GM19025 (cell line): Measurements from ENCODE around the gene ABHD15.

Experiments used
- ATAC-seq: cut with Tn5 transposase; IDR thresholded peaks from one replicate; pipeline ENCODE4 v1.9.1; 2021; ENCODE audit warnings: mild to moderate bottlenecking, low read depth, moderate library complexity; ENCODE audit not compliant: unreplicated experiment

Gene ABHD15

DNA sequence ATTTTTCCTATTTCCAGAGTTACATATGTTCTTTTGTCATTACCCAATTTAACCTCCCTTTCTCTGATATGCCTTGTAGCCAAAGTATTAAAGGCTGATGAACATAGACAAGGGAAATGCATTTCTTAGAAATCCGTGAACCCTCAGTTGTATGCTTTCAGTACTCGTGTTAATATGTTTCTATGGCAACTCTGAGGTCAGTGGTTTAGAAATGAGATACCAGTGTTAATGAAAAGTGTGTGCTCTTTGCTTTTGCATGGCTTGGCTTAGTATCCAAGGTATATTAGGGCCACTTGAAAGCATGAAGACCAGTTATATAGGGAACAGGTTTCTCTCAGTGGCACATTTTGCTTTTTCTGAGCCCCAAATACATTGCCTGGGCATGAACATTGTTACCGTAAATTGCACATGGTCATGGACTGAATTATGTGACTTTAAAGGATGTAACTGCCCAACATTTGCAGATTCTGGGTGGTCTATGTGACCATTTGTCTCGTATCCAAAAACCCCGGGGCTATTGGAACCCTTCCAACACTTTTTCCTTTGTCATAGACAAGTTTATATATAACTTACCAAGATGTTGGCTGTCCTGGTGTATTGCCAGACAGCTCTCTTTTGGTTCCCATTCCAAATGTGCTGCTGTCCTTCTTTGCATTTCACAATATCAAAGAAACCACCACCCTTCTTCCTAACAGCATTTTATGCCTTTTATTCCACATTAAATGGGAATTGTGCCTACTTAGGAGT is 17.5 kb downstream of the ABHD15 start:
- ATAC-seq: no peak

DNA sequence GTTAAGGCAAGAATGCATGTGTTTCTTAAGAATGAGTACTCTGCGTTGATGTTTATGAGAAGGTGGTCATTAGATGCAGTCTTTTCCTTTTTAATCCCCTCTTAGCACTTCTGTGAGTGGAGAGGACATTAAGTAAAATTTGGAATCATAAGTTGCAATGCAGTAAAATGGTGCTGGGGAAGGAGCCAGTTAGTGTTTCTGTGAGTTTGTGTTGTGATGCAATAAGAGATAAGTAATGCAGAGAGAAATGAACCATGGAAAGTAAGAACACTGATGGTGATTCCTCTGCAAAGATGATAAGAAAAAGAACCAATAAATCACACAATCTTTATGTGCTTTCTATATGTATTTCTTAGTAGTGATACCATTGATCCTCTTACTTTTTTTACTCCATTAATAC is 20.0 kb downstream of the ABHD15 start:
- ATAC-seq: no peak

DNA sequence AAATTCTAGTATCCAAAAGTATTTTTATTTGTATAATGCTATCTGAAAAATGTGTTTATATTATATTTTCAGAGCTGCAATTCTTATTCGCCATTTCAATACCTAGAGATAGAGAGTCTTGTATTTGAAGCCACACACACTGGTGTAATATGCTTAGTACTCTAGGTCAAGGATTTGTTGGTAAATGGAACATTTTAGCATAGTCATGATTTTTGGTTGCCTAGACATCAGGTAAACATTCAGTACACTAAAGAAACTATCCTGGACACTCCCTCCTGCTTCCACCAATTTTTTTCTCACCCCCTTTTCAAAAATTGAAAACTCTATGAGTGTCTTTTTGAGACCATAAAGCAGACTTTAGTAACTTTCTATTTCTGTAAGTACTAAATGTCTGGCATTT is 20.8 kb downstream of the ABHD15 start:
- no peak for ATAC-seq

DNA sequence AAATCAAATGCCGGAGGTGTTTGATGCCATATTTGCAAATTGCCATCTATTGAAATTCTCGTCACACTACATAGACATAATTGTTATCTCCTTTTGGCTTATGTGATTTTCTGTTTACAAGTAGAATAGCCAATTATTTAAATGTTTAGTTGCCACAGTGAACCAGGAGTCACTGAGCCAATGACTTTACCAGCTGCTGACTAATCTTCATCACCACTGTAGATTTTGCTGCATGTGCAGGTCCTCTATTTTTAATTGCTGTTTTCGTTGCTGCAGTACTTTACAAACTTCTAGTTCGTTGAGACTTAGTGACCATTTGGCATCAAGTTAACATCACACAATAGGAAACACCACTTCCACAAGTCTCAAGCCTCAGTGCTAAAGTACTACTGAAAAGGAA is 22.8 kb downstream of the ABHD15 start:
- no peak for ATAC-seq

DNA sequence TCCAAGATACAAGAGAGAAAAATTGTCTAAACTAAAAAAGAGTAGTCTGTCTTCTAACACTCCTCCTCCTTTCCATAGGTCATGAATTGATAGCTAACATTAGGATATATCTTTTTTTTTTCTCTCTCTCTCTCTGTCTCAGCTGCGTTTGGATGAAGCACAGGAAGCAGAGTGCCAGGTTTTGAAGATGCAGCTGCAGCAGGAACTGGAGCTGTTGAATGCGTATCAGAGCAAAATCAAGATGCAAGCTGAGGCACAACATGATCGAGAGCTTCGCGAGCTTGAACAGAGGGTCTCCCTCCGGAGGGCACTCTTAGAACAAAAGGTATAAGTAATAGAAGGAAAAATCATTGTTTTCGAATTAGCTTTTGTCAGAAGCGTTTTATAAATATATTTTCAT is 32.9 kb downstream of the ABHD15 start:
- ATAC-seq: no peak

DNA sequence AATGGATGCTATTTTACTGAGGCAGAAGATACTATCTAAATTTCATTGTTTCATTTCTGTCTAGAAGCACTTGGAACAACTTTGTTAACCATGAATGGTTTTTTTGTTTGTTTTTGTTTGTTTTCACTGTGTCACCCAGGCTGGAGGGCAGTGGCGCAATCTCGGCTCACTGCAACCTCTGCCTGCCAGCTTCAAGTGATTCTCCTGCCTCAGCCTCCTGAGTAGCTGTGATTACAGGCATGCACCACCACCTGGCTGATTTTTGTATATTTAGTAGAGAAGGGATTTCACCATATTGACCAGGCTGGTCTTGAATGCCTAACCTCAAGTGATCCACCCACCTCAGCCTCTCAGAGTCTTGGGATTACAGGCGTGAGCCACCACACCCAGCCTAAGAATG is 40.5 kb downstream of the ABHD15 start:
- no peak for ATAC-seq

DNA sequence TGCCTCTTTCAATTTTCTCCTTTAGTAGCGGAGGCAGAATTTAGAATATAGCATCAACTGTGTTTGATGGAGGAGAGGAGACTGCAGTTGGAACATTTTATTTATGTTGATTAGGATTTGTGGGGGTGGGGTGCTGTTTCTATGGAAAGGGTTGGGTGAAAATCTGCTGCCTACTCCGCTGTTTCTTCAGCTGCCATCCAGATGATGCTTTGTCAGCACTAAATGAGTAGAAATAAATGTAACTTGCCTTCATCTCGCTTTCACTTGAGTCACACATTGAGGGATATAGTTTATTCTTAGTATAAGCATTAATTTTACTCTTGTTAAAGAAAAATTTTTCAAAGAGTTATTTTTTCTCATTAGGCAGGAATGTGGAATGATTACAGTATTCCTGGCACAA is 42.1 kb downstream of the ABHD15 start:
- no peak for ATAC-seq

DNA sequence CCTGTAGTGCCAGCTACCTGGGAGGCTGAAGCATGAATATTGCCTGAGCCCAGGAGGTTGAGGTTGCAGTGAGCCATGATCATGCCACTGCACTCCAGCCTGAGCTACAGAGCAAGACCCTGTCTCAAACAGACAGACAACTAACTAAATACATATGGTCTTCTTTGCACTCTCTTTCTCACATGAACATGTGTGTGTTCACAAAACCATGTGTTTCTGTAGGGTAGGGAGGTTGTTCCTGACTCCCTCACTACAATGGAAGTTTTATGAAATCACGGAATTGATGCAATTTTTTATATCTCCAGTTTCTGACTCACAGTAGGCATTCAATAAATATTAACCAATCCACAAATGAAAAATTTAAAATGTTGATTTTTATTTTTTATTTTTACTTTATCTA is 48.5 kb downstream of the ABHD15 start:
- no peak for ATAC-seq

DNA sequence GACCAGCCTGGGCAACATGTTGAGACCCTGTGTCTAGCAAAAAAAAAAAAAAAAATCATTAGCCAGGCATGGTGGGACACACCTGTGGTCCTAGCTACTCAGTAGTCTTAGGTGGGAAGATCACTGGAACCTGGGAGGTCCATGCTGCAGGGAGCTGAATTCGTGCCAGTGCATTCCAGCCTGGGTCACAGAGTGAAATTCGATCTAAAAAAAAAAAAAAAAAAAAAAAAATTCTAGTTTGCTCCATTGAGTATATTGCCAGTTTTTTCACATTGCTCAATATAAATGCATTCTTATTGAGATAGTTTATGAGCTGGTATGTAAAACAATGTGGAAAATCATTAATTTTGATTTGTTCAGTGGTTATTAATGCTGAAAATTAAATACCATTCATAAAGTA is 52.0 kb downstream of the ABHD15 start:
- no peak for ATAC-seq

DNA sequence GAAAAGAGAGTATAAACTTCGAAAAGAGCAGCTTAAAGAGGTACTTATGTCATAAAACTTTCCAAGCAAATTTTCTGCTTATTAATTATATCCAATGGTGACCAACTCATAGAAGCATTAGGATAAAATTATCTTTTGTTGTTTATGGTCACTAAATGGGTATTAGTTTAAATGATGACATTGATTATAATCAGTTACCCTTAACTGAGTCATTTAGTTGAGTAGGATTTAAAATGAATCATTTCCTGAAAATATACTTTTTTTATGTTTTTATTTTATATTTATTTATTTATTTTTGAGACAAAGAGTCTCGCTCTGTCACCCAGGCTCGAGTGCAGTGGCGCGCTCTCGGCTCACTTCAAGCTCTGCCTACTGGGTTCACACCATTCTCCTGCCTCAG is 55.9 kb downstream of the ABHD15 start:
- ATAC-seq: no peak
